HCT116 (cell line): ENCODE measurements around the gene ARFGEF3. TPM values are rescaled to one million over a fixed set of nuclear protein-coding genes. Genes with fewer than 3 reads are reported as not detected.

Source experiments
- ATAC-seq: fragments of 200-7000 bp; cut with Tn5 transposase; 2 replicates; pipeline ENCODE4 v1.9.1; 2020; ENCODE audit warnings: mild to moderate bottlenecking, moderate library complexity
- BruUV-seq: library from RNA; stranded (reverse); fragments of 400-500 nt; replicated peaks from 2 replicates; lab custom pipeline; 2021; lab: Mats Ljungman, UMichigan
- CTCF ChIA-PET: fragments of 300-600 bp; sonication (Branson Sonifier 250); formaldehyde crosslinking; loops from one replicate; lab custom pipeline; 2021; ENCODE audit warnings: antibody characterized with exemption; lab: Charles Lee
- POLR2A ChIA-PET: fragments of 300-600, 350-600 bp; sonication (Branson Sonifier 250); formaldehyde crosslinking; loops from one replicate; lab custom pipeline; 2021; ENCODE audit warnings: antibody characterized with exemption; lab: Charles Lee
- RAD21 ChIA-PET, 2 experiments: fragments of 300-600 bp; sonication (Branson Sonifier 250); formaldehyde crosslinking; loops; one replicate each; lab custom pipeline; 2023; ENCODE audit warnings: low total read pairs in 2 of 2; ENCODE audit not compliant: uncharacterized antibody in 2 of 2, unreplicated experiment in 2 of 2, low non-redundant PET in 1 of 2; lab: Charles Lee
- DNase-seq: peaks from one replicate; pipeline ENCODE4 v3.0.0-alpha.2; 2010; ENCODE audit warnings: low read depth, low spot score
- H2AFZ ChIP-seq: fragments of 200-600 bp; shearing (Covaris generic), sonication (generic); 2 replicates; pipeline ENCODE4 v1.6.1; 2017; ENCODE audit warnings: low read depth, mixed run types, mixed read lengths, antibody characterized with exemption, low read length; ENCODE audit not compliant: poor library complexity, severe bottlenecking
- H3K27ac ChIP-seq: 2 replicates; pipeline ENCODE4 v1.5.1; 2012; ENCODE audit warnings: low read depth, low read length
- H3K27me3 ChIP-seq: fragments of 200-600 bp; sonication (generic); 2 replicates; pipeline ENCODE4 v1.6.1; 2016; ENCODE audit warnings: mixed run types, low read length, mixed read lengths; ENCODE audit not compliant: insufficient read depth
- H3K36me3 ChIP-seq, 2 experiments: fragments of 200-500 bp in 1 of 2; fragments of 200-600 bp in 1 of 2; sonication (Bioruptor generic) in 1 of 2; sonication (generic) in 1 of 2; 2 replicates each; pipeline versions ENCODE4 v1.5.1 to v1.6.1; 2014 to 2016; ENCODE audit warnings: low read length in 2 of 2, inconsistent platforms in 1 of 2, mixed read lengths in 1 of 2, mixed run types in 1 of 2; ENCODE audit not compliant: insufficient read depth in 2 of 2, control insufficient read depth in 1 of 2
- H3K4me1 ChIP-seq, 2 experiments: fragments of 200-600 bp in 1 of 2; sonication (generic) in 1 of 2; 2 replicates each; pipeline versions ENCODE4 v1.5.1 to v1.6.1; 2012 to 2017; ENCODE audit warnings: low read length in 2 of 2, inconsistent platforms in 1 of 2, mild to moderate bottlenecking in 1 of 2, mixed read lengths in 1 of 2, mixed run types in 1 of 2, moderate library complexity in 1 of 2; ENCODE audit not compliant: insufficient read depth in 2 of 2, control insufficient read depth in 1 of 2
- H3K4me2 ChIP-seq: fragments of 200-600 bp; sonication (generic); 2 replicates; pipeline ENCODE4 v1.6.1; 2017; ENCODE audit warnings: mixed run types, low read length, mixed read lengths
- H3K4me3 ChIP-seq, 2 experiments: fragments of 200-600 bp in 1 of 2; sonication (generic) in 1 of 2; replicated peaks in 1 of 2; 2 replicates each; pipeline ENCODE4 v1.5.1; 2011 to 2016; ENCODE audit warnings: low read length in 2 of 2, control low read depth in 1 of 2, low read depth in 1 of 2, mild to moderate bottlenecking in 1 of 2, mixed read lengths in 1 of 2, mixed run types in 1 of 2
- H3K79me2 ChIP-seq: fragments of 200-600 bp; sonication (generic); 2 replicates; pipeline ENCODE4 v1.6.1; 2017; ENCODE audit warnings: mild to moderate bottlenecking, mixed run types, low read length, moderate library complexity, mixed read lengths; ENCODE audit not compliant: insufficient read depth
- H3K9ac ChIP-seq: fragments of 200-600 bp; sonication (generic); 2 replicates; pipeline ENCODE4 v1.6.1; 2016; ENCODE audit warnings: low read length, mixed read lengths
- H3K9me2 ChIP-seq: fragments of 200-600 bp; sonication (generic), shearing (Covaris generic); 2 replicates; pipeline ENCODE4 v1.6.1; 2017; ENCODE audit warnings: mixed run types, mild to moderate bottlenecking, moderate library complexity; ENCODE audit not compliant: insufficient read depth
- H3K9me3 ChIP-seq, 2 experiments: fragments of 200-500 bp in 1 of 2; fragments of 200-600 bp in 1 of 2; sonication (Bioruptor generic) in 1 of 2; sonication (generic) in 1 of 2; 2 replicates each; pipeline ENCODE4 v1.6.1; 2014 to 2017; ENCODE audit warnings: low read length in 2 of 2, mixed read lengths in 2 of 2, inconsistent platforms in 1 of 2, low read depth in 1 of 2, mild to moderate bottlenecking in 1 of 2, mixed run types in 1 of 2, moderate library complexity in 1 of 2; ENCODE audit not compliant: control insufficient read depth in 1 of 2, insufficient read depth in 1 of 2
- H4K20me1 ChIP-seq: fragments of 200-600 bp; sonication (generic), shearing (Covaris generic); 2 replicates; pipeline ENCODE4 v1.6.1; 2017; ENCODE audit warnings: mixed run types, mild to moderate bottlenecking, moderate library complexity; ENCODE audit not compliant: insufficient read depth
- CEBPB ChIP-seq: IDR thresholded peaks from 2 replicates; pipeline ENCODE4 v1.6.1; 2012; ENCODE audit warnings: low read depth
- EZH2phosphoT487 ChIP-seq: fragments of 200-600 bp; IDR thresholded peaks from 2 replicates; pipeline ENCODE4 v1.6.1; 2018; ENCODE audit warnings: antibody characterized with exemption, borderline replicate concordance
- FOSL1 ChIP-seq: IDR thresholded peaks from 2 replicates; pipeline ENCODE4 v1.6.1; 2012; ENCODE audit warnings: low read depth
- JUND ChIP-seq: IDR thresholded peaks from 2 replicates; pipeline ENCODE4 v1.6.1; 2012
- POLR2A ChIP-seq: IDR thresholded peaks from 2 replicates; pipeline ENCODE4 v1.7.0; 2011; ENCODE audit warnings: borderline replicate concordance; ENCODE audit not compliant: insufficient read depth, insufficient read length; ENCODE audit errors: extremely low read depth
- POLR2AphosphoS5 ChIP-seq: IDR thresholded peaks from 2 replicates; pipeline ENCODE4 v1.6.1; 2011; ENCODE audit warnings: mild to moderate bottlenecking, low read depth, low read length, moderate library complexity
- RAD21 ChIP-seq: IDR thresholded peaks from 2 replicates; pipeline ENCODE4 v1.6.1; 2012; ENCODE audit warnings: low read depth, mild to moderate bottlenecking
- SIN3A ChIP-seq: IDR thresholded peaks from 2 replicates; pipeline ENCODE4 v1.6.1; 2012; ENCODE audit warnings: low read depth
- SRF ChIP-seq: IDR thresholded peaks from 2 replicates; pipeline ENCODE4 v1.6.1; 2012; ENCODE audit warnings: low read depth
- TCF7L2 ChIP-seq: IDR thresholded peaks from 2 replicates; pipeline ENCODE4 v1.7.0; 2011; ENCODE audit warnings: borderline replicate concordance, inconsistent platforms; ENCODE audit not compliant: insufficient read depth, insufficient read length; ENCODE audit errors: extremely low read depth
- intact Hi-C: fragments of 100-400 bp; cut with micrococcal nuclease; formaldehyde crosslinking; loops from 2 replicates; pipeline ENCODE4 v1.10.0; 2022
- total RNA-seq: library from RNA; stranded (reverse); gene quantifications from one replicate; pipeline ENCODE4 v1.2.1, GENCODE V29; 2021; ENCODE audit not compliant: unreplicated experiment
- TF ChIP-seq, protein P1 (sequence below), 3 experiments: fragments of 200-600 bp in 1 of 3; sonication (generic) in 1 of 3; IDR thresholded peaks in 2 of 3; conservative IDR thresholded peaks in 1 of 3; 2 replicates each; pipeline ENCODE4 v1.5.1; 2012 to 2017; ENCODE audit warnings: low read depth in 2 of 3, low read length in 2 of 3, antibody characterized with exemption in 1 of 3, borderline replicate concordance in 1 of 3, control low read depth in 1 of 3, mild to moderate bottlenecking in 1 of 3, mixed read lengths in 1 of 3, mixed run types in 1 of 3, moderate library complexity in 1 of 3; ENCODE audit not compliant: insufficient read depth in 1 of 3

The ARFGEF3 gene
- total RNA-seq, 1 experiment from 2014 or later, result 3.8 TPM

DNA sequence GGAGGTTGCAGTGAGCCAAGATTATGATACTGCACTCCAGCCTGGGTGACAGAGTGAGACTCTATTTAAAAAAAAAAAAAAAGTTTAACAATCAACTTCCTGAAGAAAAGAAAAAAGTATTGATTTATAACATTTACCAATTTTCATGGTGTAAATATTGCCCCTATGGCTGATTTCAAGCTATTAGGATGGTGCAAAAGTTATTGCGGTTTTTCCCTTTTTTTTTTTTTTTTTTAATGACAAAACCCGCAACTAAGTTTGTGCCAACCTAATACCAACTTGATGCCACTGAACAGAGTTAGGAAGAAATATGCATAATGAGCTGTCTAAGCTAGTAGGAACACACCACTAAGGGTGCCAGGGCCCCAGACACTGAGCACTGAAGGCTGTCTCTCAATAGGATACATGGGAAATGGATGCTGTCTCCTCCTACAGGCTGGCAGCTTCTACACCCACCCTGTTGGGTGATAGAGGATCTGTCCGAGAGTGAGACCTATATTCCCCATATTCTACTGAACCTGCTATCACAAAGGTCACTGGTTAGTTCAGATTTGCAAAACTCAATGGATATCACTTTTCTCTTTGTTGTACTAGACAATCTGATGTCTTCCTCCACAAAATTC, 48.0 kb upstream of the ARFGEF3 start:
- intact Hi-C loops, result no loop called here
- H3K36me3 ChIP-seq, result no peaks in the 10 kb centered on the region
- RAD21 ChIA-PET, result no interaction called here

DNA sequence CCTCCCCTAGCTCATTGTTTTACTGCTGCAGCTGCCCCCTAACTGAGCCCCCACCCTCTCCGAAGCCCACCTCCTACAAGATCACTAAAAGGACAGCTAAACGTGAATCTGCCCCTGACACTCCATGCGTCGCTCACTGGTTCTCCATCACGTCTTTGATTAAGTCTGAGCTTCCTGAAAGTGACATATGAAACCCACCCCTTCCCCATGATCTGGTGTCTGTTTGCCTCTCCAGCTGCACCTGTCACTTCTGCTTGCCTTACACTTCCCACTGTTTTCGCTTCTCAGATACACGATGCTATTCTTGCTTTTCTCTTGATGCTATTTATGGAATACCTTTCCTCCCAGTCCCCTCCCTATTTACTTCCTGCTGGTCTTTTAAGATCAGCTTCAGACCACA, 46.5 kb upstream of the ARFGEF3 start:
- peak overlapping the region; percentile 51; the same call in 1 of the 2 replicates for H3K4me2 ChIP-seq
- H3K79me2 ChIP-seq, result no peaks in the 10 kb centered on the region
- DNase-seq, result no peak
- no peaks in the 10 kb centered on the region for H3K36me3 ChIP-seq
- peak overlapping the region; percentile 87 for H2AFZ ChIP-seq
- peaks cover 0 to 8% of the 10 kb centered on the region in 2 experiments; a peak in 1 of 4 replicates for H3K4me1 ChIP-seq
- H3K27me3 ChIP-seq, result no peaks in the 10 kb centered on the region
- no peaks in the 10 kb centered on the region for H4K20me1 ChIP-seq
- POLR2A ChIA-PET, result no interaction called here
- no peak for ATAC-seq
- RAD21 ChIA-PET, result interaction anchor here (0.6 to 1.4 kb wide), 6 partner anchors 108 to 1738 kb away, joined by 3 to 5 read pairs (median 3); no protein-coding TSS in a partner anchor
- no peak overlapping the region for H3K27ac ChIP-seq
- no peak overlapping the region for H3K4me3 ChIP-seq
- intact Hi-C loops, result loop anchor here (5.0 kb wide), 3 partner anchors 312 to 477 kb away; no protein-coding TSS in a partner anchor
- TF ChIP-seq JUND, result no peak
- TF ChIP-seq POLR2AphosphoS5, result no peak
- TF ChIP-seq, protein P1, sequence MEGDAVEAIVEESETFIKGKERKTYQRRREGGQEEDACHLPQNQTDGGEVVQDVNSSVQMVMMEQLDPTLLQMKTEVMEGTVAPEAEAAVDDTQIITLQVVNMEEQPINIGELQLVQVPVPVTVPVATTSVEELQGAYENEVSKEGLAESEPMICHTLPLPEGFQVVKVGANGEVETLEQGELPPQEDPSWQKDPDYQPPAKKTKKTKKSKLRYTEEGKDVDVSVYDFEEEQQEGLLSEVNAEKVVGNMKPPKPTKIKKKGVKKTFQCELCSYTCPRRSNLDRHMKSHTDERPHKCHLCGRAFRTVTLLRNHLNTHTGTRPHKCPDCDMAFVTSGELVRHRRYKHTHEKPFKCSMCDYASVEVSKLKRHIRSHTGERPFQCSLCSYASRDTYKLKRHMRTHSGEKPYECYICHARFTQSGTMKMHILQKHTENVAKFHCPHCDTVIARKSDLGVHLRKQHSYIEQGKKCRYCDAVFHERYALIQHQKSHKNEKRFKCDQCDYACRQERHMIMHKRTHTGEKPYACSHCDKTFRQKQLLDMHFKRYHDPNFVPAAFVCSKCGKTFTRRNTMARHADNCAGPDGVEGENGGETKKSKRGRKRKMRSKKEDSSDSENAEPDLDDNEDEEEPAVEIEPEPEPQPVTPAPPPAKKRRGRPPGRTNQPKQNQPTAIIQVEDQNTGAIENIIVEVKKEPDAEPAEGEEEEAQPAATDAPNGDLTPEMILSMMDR (IDR thresholded peaks at IDR 0.05 in 2 of 3, conservative IDR thresholded peaks at IDR 0.05 in 1 of 3; ENCODE audit: borderline replicate concordance in 1 of 3, insufficient read depth in 1 of 3, low read depth in 2 of 3, low read length in 2 of 3), result no peak
- TF ChIP-seq TCF7L2, result no peak
- H3K9me2 ChIP-seq, result no peaks in the 10 kb centered on the region
- H3K9me3 ChIP-seq, result no peaks in the 10 kb centered on the region
- BruUV-seq, result no TSS peak
- CTCF ChIA-PET, result interaction anchor here (1.1 to 5.4 kb wide), 8 partner anchors 14 to 1250 kb away, joined by 3 to 26 read pairs (median 4); partner anchors contain the start of gene HEBP2
- H3K9ac ChIP-seq, result no peak overlapping the region

More for the DNA sequence above, 48.0 kb upstream of the ARFGEF3 start:
- TF ChIP-seq EZH2phosphoT487 (no peak), CEBPB (no peak), POLR2AphosphoS5 (no peak), POLR2A (no peak), SIN3A (no peak), RAD21 (no peak), FOSL1 (no peak), SRF (no peak)
- Histone ChIP-seq H3K9ac (no peak overlapping the region), H3K4me3 (no peak overlapping the region), H3K27me3 (no peaks in the 10 kb centered on the region), H4K20me1 (no peaks in the 10 kb centered on the region), H3K4me1 (peaks cover 4 to 15% of the 10 kb centered on the region in 2 experiments), H2AFZ (no peak overlapping the region), H3K4me2 (no peak overlapping the region), H3K9me2 (no peaks in the 10 kb centered on the region), H3K27ac (no peak overlapping the region), H3K79me2 (no peaks in the 10 kb centered on the region), H3K9me3 (no peaks in the 10 kb centered on the region)
- BruUV-seq, result no TSS peak
- DNase-seq (no peak), ATAC-seq (no peak)
- ChIA-PET CTCF (interaction anchor here (0.7 to 5.4 kb wide), 2 partner anchors 474 to 1251 kb away, joined by 3 to 26 read pairs; no protein-coding TSS in a partner anchor), POLR2A (no interaction called here)
